Bronchial epithelial cell (primary cell): ENCODE results near the gene TSPAN13. TPM values are rescaled to one million over a fixed set of nuclear protein-coding genes. Genes with fewer than 3 reads are reported as not detected.

Source experiments
- DNase-seq: peaks from one replicate; pipeline ENCODE4 v3.0.0-alpha.2; 2010; ENCODE audit warnings: low read depth
- FAIRE-seq: peaks from 2 replicates; lab custom pipeline; 2011; peaks lifted over from hg19 to GRCh38; lab: Jason Lieb, UNC
- H3K27me3 ChIP-seq: 2 replicates; pipeline ENCODE4 v1.5.1; 2011; ENCODE audit warnings: low read length; ENCODE audit not compliant: control insufficient read depth, insufficient read depth
- H3K36me3 ChIP-seq: 2 replicates; pipeline ENCODE4 v1.5.1; 2011; ENCODE audit warnings: low read length; ENCODE audit not compliant: control insufficient read depth, insufficient read depth
- H3K4me3 ChIP-seq: 2 replicates; pipeline ENCODE4 v1.5.1; 2011; ENCODE audit warnings: mild to moderate bottlenecking, low read depth, low read length, control low read depth
- total RNA-seq: library from RNA; depleted of rRNA; stranded (reverse); fragments of >200 nt; gene quantifications from 2 replicates; pipeline ENCODE4 v1.2.1, GENCODE V29; 2014
- TF ChIP-seq, protein P1 (sequence below): IDR thresholded peaks from 2 replicates; pipeline ENCODE4 v1.5.1; 2011; ENCODE audit warnings: mild to moderate bottlenecking, moderate library complexity, low read length, control low read depth, inconsistent platforms; ENCODE audit not compliant: insufficient read depth, severe bottlenecking

Gene TSPAN13
- total RNA-seq, 1 donor from 2014 or later = 41.6 TPM

- peak; percentile 95 for DNase-seq
- Histone ChIP-seq H3K27me3 (no peaks in the 10 kb centered on the region), H3K36me3 (peaks cover 7% of the 10 kb centered on the region), H3K4me3 (no peak overlapping the region)
- TF ChIP-seq, protein P1, sequence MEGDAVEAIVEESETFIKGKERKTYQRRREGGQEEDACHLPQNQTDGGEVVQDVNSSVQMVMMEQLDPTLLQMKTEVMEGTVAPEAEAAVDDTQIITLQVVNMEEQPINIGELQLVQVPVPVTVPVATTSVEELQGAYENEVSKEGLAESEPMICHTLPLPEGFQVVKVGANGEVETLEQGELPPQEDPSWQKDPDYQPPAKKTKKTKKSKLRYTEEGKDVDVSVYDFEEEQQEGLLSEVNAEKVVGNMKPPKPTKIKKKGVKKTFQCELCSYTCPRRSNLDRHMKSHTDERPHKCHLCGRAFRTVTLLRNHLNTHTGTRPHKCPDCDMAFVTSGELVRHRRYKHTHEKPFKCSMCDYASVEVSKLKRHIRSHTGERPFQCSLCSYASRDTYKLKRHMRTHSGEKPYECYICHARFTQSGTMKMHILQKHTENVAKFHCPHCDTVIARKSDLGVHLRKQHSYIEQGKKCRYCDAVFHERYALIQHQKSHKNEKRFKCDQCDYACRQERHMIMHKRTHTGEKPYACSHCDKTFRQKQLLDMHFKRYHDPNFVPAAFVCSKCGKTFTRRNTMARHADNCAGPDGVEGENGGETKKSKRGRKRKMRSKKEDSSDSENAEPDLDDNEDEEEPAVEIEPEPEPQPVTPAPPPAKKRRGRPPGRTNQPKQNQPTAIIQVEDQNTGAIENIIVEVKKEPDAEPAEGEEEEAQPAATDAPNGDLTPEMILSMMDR = peak; percentile 48
- FAIRE-seq = no peak
These were observed 47.6 kb downstream of the TSPAN13 start for GRCh38 chr7:16801111-16801542.

DNA sequence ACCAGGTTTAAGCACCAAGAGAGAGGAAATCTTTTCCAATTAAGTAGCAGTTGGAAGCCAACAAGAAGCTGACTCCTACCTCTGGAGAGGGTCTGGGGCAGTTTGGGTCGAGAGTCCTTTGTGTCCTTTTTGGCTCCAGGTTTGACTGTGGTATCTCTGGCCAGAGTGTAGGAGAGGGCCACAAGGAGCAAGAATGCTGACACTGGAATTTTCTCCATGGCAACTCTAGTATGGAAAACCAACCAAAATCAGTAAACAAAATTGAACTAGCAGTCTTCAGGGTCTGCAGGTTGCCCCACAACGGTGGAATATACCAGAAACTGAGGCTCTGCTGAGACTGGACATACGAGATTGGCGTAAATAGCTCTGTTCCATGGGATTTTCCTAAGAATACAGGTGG, 48.0 kb downstream of the TSPAN13 start:
- Histone ChIP-seq H3K36me3 (peaks cover 7% of the 10 kb centered on the region), H3K4me3 (no peak overlapping the region), H3K27me3 (no peaks in the 10 kb centered on the region)
- DNase-seq (no peak), FAIRE-seq (no peak)
- TF ChIP-seq, protein P1 = no peak

DNA sequence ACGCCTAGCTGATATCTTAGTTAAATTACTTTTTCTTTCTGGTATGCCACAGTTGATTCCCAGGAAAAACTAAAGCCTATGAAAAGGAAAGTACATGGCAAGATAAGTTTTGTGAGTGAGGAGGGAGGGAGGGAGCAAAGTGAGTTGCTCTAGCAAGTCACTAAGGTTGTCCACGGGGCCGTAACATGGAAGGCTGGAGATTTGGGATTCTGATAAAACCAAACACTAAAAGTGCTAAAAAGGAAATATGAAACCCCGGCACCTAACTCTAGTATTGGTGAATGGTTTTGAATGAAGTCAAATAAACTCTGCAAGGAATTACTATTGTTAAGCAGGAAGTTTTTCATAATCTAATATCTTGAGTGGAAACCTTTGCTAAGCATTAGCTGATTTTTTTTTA, 49.6 kb downstream of the TSPAN13 start:
- H3K4me3 ChIP-seq = peak overlapping the region; percentile 44
- FAIRE-seq = no peak
- H3K27me3 ChIP-seq = no peaks in the 10 kb centered on the region
- TF ChIP-seq, protein P1 = no peak
- DNase-seq = no peak
- H3K36me3 ChIP-seq = peaks cover 5% of the 10 kb centered on the region

DNA sequence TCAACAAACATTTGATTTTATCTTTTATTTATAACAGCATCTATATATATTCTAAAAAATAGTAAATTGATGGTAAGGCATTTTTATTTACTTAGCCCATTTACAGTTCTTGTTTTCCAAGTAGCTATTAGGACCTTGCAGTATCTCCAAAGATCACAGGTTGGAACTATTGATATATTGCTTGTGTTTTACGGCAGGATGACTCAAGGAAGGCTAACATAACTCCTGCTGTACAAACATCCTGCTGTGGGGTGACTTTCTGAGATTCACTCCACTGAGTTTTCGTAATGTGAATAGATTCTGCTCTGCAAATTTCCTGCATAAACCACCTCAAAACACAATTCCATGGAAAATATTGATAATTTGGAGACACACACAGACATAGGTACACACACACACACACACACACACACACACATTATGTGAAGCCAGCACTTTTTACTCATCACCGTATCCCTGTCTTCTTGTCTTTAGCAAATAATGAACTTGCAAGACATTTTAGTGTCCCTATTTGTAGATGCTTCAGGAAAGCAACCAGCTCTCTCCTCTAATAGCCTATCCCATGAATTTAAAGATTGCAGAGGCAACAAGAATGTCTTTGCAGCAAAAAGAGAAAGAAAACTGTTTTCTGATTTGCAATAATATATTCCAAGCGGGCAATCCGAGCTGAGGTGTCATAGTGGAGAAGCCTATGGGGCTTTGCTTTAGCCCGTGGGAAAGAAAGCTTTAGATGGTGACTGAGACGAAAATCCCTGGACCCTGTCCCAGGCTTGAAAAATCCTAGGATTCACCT, 50.5 kb downstream of the TSPAN13 start:
- FAIRE-seq = no peak
- TF ChIP-seq, protein P1 = no peak
- H3K4me3 ChIP-seq = peak overlapping the region; percentile 44
- no peaks in the 10 kb centered on the region for H3K27me3 ChIP-seq
- DNase-seq = peak; percentile 77
- H3K36me3 ChIP-seq = peaks cover 3% of the 10 kb centered on the region

- DNase-seq (peak; percentile 98), FAIRE-seq (peak; percentile 79)
- TF ChIP-seq, protein P1 = no peak
- peak within 1 kb of the TSS; percentile 44 for H3K4me3 ChIP-seq
- H3K27me3 ChIP-seq = no peaks in the 10 kb centered on the region
- peaks cover 2% of the 10 kb centered on the region for H3K36me3 ChIP-seq
These were observed 51.3 kb downstream of the TSPAN13 start, which contains the start of gene AGR2 for GRCh38 chr7:16804674-16805439. Gene AGR2 (minus strand): TSS chr7:16804999. CDS start chr7:16801796, 3,203 bp downstream.
